HG02610 (cell line): Measurements from ENCODE around the gene AIFM3.
"Not testable (repeated sequence)": the region's sequence is repeated elsewhere in the genome, so short reads cannot be mapped to it uniquely, and the experiment has no call there.

Experiments
- ATAC-seq: cut with Tn5 transposase; IDR thresholded peaks from one replicate; pipeline ENCODE4 v1.9.1; 2021; ENCODE audit warnings: mild to moderate bottlenecking, moderate library complexity; ENCODE audit not compliant: unreplicated experiment

AIFM3 gene

GRCh38 chr22:20957102-20957682 lies 9.9 kb upstream of the AIFM3 start:
- ATAC-seq: no peak

DNA sequence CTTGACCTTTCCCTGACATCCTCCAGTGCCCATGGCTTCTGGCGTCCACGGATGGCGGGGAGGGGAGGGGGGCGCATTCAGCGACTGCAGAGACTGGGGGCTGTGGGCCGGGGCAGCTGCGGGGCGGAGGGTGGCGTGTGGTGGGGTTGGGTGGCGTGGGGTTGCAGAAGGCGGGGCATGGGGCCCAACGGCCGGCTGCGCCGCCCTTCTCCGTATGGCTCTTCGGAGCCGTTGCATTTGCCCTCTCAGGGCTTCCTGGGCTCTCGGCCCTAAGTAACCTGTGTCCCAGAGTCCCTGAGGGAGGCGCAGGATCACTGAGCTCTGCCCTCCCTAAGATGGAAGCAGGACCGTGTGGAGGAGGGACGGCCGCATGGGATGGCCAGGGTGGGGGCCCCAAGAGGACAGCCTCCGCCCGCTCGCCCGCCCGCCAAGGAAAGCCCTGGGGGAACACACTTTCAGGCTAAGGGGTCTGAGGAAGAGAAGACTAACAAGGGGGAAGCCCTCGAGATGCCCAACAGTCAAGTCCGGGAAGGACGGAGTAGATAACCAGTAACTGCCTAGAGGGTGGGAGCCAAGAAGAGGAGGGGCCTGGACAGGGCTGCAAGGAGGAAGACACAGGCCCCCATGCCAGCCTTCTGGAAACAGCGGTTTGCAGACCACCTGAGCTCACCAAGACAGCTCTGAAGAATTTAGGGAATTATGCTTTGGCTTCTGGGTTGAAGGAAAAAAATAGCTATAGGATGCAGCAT lies 9.2 kb upstream of the AIFM3 start:
- ATAC-seq: no peak

DNA sequence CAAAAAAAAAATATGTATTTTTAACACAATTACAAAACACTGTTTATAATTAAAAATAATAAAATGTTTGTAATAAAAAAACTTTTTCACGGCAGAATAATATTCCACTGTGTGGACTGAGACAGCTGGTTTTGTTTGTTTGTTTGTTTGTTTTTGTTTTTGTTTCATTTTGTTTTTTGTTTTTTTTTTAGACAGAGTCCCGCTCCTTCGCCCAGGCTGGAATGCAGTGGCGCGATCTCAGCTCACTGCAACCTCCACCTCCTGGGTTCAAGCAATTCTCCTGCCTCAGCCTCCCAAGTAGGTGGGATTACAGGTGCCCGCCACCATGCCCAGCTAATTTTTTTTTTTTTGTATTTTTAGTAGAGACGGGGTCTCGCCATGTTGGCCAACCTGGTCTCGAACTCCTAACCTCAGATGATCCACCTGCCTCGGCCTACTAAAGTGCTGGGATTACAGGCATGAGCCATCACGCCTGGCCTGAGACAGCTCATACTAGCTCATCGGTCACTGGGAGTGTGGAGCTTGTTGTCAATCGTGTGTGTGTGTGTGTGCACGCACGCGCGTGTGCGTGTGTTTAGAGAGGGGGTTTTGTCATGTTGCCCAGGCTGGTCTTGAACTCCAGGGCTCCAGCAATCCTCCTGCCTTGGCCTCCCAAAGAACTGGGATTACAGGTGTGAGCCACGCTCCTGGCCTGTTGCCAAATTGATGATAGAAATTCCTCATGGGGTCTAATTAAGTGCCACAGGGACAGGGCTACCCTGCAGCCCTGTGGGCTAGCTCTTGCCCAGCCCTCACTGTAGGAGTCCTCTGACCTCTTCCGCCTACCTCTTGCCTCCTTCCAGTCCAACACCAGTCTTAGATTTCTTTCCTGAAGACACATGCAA lies 7.2 kb upstream of the AIFM3 start:
- ATAC-seq: no peak

GRCh38 chr22:20960609-20961008 lies 6.4 kb upstream of the AIFM3 start:
- ATAC-seq: no peak

- ATAC-seq: no peak
These were observed 4.5 kb upstream of the AIFM3 start for GRCh38 chr22:20962491-20962945.

DNA sequence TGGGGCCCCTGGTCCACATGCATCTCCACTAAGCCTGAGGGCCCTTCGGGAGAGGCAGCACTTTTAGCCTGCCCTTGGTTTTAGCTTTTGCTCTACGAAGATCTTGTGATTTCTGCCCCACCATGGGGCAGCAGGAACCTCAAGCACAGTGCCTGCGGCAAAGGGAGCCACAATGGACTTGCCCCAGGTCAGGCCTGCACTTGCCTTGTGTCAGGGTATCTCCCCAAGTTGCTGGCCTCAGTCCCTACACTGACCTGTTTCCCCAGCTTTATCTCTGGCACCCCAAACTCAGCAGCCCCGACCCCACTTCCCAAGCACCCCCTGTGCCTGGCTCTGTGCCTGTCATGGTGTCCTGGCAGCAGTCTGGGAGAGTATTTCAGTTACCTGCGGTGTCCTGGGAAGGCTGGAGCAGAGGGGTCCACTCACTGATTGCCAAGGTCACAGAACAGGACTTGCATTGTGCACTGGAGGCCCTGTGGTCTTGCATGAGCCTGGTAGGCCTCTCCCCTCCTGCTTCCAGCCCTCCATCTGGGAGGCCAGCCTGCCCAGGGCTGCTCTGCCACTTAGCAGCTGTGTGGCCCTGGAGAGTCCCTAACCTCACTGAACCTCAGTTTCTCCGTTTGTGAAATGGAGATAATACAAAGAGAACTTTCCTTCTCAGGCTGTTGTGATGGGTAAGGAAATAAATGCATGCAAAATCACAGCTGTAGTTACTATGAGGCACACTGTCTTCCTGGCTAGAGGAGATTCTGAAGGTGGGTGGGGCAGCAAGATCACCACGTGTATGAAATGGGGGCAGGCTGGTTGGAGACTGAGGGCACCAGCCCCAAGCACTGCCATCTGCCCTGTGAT lies 3.6 kb upstream of the AIFM3 start:
- no peak for ATAC-seq

DNA sequence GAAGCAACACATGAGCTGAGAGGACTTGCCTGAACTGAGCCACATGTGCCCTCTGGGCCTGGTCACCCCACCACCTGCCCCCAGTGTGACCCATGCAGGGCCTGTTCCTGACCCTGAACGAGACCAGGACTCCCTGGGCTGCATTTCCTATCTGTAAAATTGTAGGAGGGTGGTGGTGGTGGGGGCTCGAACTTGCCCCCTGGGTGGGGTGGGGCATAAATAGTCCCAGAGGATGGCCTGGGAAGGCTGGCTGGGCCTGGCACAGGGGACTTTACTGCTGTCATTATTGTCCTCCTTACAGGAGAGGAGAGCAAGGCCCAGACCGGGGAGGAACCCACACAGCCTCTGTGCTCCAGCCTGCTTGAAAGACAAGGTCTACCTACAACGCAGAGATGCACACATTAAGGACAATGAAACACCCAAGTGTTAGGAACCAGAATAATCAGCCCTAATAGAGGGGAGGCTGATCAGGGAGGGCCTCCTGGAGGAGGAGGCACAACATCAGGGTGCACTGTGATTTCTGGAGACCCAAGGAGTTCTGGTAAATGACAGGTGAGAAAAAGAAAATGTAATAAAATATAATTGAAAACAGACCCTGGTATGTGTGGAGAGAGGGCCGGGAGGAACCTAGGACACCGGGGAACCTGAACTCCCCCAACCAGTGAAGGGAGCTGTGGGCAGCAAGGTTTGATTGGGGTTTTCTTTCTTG lies 2.8 kb upstream of the AIFM3 start:
- ATAC-seq: no peak

GRCh38 chr22:20964799-20965103 lies 2.3 kb upstream of the AIFM3 start:
- no peak for ATAC-seq

DNA sequence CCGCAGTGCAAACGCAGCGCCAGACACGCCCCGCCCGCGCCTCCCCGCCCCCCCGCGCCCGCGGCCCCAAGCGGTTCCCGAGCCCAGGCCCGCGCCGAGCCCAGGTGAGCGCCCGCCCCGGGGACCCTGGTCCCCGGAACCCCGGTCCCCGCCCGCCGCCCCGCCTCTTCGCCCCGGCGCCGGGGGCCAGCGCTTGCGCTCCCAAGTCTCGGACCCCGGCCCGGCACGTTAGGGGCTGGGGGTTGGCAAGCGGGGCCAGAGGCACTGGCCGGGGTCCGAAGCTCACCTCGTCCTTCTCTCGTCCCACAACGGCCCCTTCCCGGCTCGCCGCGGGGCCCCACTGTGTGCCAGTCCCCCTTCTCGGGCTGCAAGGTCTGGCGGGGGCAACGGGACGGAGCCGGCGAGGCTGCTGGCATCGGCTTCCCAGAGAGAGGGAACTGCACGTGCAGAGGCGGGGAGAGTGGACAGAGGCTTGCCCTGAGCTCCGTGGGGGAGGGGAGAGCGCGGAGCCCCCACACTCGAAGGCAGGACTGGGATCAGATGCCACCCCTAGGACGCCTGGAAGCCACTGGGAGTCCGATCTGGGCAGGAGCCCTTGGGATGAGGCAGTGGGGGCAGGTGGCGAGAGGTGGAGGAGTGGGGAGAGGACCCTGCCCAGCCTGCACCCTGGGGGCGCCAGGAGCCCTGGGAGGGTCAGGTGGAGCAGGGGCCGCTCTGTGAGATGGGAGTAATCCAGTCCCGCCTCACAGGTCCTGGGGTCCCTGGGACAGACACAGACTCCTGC lies 1.8 kb upstream of the AIFM3 start:
- ATAC-seq: no peak

DNA sequence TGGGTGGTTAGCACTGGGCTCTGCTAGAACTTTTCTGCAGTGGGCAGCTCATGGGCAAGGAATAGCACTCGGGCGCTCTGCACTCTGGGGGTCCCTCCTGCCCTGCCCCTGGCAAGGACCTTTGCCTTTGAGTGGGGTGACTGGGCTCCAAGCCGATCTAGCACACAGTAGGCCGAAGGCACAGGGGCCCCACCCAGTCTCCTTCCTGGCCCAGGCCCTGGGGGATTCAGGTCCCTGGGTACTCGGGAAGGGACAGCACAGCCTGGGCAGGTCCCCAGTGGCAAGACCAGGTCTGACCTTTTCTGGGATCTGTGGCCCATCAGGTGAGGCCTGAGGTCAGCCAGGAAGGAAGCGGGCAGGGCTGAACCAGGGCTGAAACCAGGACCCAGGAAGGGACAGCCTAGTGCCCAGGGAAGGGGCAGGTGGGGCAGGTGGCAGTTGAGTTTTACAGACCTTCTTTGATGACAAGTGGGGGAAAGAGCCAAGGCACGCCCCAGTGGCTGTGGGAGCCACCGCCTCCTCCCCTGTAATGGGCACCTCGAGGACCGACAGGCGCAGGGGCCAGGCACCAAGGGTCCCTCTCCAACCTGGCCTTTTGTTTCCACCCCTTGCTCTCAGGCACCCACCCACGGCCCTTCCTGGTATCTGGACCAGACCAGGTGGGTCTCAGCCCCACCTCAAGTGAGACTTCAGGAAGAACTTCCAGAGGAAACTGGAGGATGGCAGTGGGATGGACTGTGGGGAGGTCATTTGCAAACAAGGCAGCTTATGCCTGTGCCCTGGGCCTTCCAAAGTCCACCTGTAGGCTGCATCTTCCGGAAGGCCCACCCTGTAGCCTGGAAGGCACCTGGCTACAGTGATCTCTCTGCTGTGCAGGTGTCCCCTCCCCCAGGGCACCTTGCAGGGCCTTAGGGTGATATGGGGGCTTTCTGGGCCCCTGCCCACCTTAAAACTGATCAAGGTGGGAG lies 883 bp upstream of the AIFM3 start:
- no peak for ATAC-seq

DNA sequence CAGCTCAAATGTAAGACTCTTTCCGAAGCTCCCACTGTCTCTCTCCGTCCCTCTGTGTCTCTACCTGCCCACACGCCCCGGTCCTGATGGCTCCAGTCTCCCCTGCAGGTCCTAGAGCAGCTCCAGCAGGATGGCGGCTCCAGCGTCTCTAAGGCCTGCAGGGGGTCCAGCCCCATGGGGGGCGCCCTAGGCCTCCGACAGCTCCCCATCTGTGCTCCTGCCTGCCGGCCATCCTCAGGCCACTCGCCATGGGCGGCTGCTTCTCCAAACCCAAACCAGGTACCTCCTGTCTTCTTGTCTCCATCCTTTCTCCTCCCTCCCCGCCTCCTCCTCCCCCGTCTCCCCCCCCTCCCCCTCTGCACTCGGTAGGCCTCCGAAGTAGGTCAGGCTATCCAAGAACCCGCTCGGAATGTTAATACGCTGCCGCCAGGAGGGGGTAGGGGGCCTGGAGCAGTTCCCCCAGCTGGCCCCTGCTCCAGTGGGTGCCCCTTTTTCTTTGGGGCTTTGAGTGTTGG lies 699 bp downstream of the AIFM3 start:
- ATAC-seq: no peak

DNA sequence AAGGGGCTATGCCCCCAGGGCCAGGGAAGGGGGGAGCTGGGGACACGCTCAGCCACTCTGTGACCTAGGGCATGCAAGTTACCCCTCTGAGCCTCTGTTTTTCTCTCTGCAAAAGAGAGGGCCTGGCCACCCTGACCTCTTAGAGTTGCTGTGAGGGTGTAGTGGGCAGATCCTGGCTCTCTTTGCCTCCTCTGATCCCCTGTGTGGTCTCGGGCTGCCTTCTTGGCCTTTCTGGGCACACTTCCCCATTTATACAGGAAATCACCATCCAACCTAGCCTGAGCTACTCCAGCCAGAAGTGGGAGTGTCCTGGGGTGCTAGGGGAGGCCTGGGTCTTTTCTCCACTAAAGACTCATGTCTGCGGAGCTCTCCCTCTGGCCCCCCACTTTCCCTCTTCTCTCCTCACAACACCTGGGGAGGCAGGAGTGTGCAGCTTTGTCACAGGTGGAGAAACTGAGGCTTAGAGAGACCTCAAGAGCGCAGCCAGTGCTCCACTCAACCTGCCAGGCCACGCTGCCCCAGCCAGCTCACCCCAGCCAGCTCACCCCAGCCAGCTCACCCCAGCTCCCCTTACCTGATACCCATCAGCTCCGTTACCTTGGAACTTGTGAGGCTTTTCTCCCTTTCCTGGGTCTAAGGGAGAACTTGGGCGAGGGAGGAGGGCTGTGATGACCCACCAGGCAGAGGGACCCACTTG lies 1.4 kb downstream of the AIFM3 start:
- no peak for ATAC-seq

- ATAC-seq: no peak
These were observed 4.0 kb downstream of the AIFM3 start for GRCh38 chr22:20970939-20971657.

DNA sequence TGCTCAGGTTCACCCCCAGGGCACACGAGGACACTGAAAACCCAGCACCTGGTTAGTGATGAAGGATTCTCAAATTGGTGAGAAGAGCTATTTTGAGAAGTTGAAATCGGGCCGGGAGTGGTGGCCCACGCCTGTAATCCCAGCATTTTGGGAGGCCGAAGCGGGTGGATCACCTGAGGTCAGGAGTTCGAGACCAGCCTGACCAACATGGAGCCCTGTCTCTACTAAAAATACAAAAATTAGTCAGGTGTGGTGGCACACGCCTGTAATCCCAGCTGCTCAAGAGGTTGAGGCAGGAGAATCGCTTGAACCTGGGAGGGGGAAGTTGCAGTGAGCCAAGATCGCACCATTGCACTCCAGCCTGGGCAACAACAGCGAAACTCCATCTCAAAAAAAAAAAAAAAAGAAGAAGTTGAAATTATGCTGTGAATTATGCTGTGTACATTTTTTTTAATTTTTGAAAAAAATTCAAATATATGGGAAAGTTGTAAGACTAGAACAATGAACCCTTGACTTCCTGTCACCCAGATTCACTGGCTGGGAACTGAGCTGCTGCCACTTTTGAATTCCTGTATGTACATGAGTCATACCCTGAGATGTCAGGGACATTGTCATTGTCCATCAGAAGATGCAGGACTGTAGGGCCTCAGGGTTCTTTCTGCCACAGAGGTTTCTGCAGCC lies 5.1 kb downstream of the AIFM3 start:
- ATAC-seq: not testable (repeated sequence)

DNA sequence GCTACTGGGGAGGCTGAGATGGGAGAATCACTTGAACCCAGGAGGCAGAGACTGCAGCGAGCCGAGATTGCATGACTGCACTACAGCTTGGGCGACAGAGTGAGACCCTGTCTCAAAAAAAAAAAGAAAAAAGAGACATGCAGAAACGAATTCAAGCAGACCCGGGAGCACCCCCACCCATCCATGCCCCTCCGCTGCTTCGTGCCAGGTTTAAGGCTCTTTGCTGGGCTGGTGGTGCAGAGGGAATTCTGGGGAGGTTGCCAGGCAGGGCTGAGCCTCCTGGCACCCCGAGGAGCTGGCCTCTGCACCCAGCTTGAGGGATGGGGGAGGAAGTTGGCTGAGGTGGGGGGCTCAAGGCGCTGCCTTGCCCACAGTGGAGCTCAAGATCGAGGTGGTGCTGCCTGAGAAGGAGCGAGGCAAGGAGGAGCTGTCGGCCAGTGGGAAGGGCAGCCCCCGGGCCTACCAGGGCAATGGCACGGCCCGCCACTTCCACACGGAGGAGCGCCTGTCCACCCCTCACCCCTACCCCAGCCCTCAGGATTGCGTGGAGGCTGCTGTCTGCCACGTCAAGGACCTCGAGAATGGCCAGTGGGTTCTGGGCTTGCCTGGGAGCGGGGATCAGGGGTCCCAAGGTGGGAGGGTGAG lies 6.0 kb downstream of the AIFM3 start:
- no peak for ATAC-seq
